HepG2 (cell line): ENCODE measurements around the gene PARN. TPM values are rescaled to one million over a fixed set of nuclear protein-coding genes. Genes with fewer than 3 reads are reported as not detected.

Source experiments
- ATF3 ChIP-seq: sonication (generic); formaldehyde crosslinking; IDR thresholded peaks from 2 replicates; pipeline ENCODE4 v1.4.0; 2020; ENCODE audit warnings: missing genetic modification reagents
- ELF1 ChIP-seq: sonication (generic); formaldehyde crosslinking; IDR thresholded peaks from 2 replicates; pipeline ENCODE4 v1.4.0; 2020; ENCODE audit warnings: missing genetic modification reagents
- FOXC1 ChIP-seq: sonication (generic); formaldehyde crosslinking; IDR thresholded peaks from 2 replicates; pipeline ENCODE4 v1.8.0; 2022; ENCODE audit warnings: mild to moderate bottlenecking, missing genetic modification reagents, borderline replicate concordance
- IRF2 ChIP-seq: IDR thresholded peaks from 2 replicates; pipeline ENCODE4 v1.6.1; 2018; ENCODE audit warnings: missing genetic modification reagents, missing compliant biosample characterization
- MNT ChIP-seq: fragments of 450-650 bp; IDR thresholded peaks from 2 replicates; pipeline ENCODE4 v1.6.1; 2016
- MTA3 ChIP-seq: sonication (generic); formaldehyde crosslinking; IDR thresholded peaks from 2 replicates; pipeline ENCODE4 v1.4.0; 2020; ENCODE audit warnings: missing genetic modification reagents
- MTF2 ChIP-seq: sonication (generic); formaldehyde crosslinking; IDR thresholded peaks from 2 replicates; pipeline ENCODE4 v1.5.0; 2020; ENCODE audit warnings: missing genetic modification reagents, borderline replicate concordance
- NKX3-1 ChIP-seq: sonication (generic); formaldehyde crosslinking; IDR thresholded peaks from 2 replicates; pipeline ENCODE4 v1.5.0; 2020; ENCODE audit warnings: missing genetic modification reagents
- SAFB2 ChIP-seq: sonication (generic); formaldehyde crosslinking; IDR thresholded peaks from 2 replicates; pipeline ENCODE4 v1.5.1; 2020; ENCODE audit warnings: missing genetic modification reagents, low read depth, mild to moderate bottlenecking, borderline replicate concordance
- SCMH1 ChIP-seq: sonication (generic); formaldehyde crosslinking; IDR thresholded peaks from 2 replicates; pipeline ENCODE4 v1.9.0; 2021; ENCODE audit warnings: missing genetic modification reagents, mild to moderate bottlenecking, borderline replicate concordance
- SMARCE1 ChIP-seq: fragments of 450-650 bp; IDR thresholded peaks from 2 replicates; pipeline ENCODE4 v1.6.1; 2017; ENCODE audit warnings: borderline replicate concordance
- TMF1 ChIP-seq: sonication (generic); formaldehyde crosslinking; IDR thresholded peaks from 2 replicates; pipeline ENCODE4 v1.8.1; 2022; ENCODE audit warnings: low read depth, missing genetic modification reagents
- ZFY ChIP-seq: sonication (generic); formaldehyde crosslinking; IDR thresholded peaks from 2 replicates; pipeline ENCODE4 v1.4.0; 2020; ENCODE audit warnings: missing genetic modification reagents
- ZNF235 ChIP-seq: sonication (generic); formaldehyde crosslinking; IDR thresholded peaks from 2 replicates; pipeline ENCODE4 v1.8.1; 2023; ENCODE audit warnings: mild to moderate bottlenecking, missing genetic modification reagents, borderline replicate concordance
- ZNF264 ChIP-seq: sonication (generic); formaldehyde crosslinking; IDR thresholded peaks from 2 replicates; pipeline ENCODE4 v1.4.0; 2020; ENCODE audit warnings: missing genetic modification reagents
- ZNF589 ChIP-seq: sonication (generic); formaldehyde crosslinking; conservative IDR thresholded peaks from 2 replicates; pipeline ENCODE4 v1.8.0; 2022; ENCODE audit warnings: mild to moderate bottlenecking, moderate library complexity, missing genetic modification reagents
- ZNF619 ChIP-seq: sonication (generic); formaldehyde crosslinking; IDR thresholded peaks from 2 replicates; pipeline ENCODE4 v1.4.0; 2020; ENCODE audit warnings: mild to moderate bottlenecking, missing genetic modification reagents
- ZNF724P ChIP-seq: sonication (generic); formaldehyde crosslinking; IDR thresholded peaks from 2 replicates; pipeline ENCODE4 v1.8.0; 2022; ENCODE audit warnings: missing genetic modification reagents, borderline replicate concordance
- polyA plus RNA-seq, 8 experiments: library from polyadenylated mRNA; depleted of rRNA in 3 of 8; stranded (reverse) in 7 of 8; unstranded in 1 of 8; fragments of >200 nt; fragmentation: Illumina TruSeq in 4 of 8; extraction: Trizol in 4 of 8; gene quantifications; 2 replicates each; pipeline versions ENCODE4 v1.2.1 to v1.2.3, GENCODE V29; 2011 to 2016; ENCODE audit warnings: low read depth in 4 of 8, missing spikeins in 1 of 8, mixed read lengths in 1 of 8; ENCODE audit not compliant: insufficient read depth in 1 of 8
- total RNA-seq, 5 experiments: library from RNA; depleted of rRNA; stranded (reverse); fragments of >200 nt; fragmentation: Illumina TruSeq; extraction: Trizol; gene quantifications; 2 replicates each; pipeline ENCODE4 v1.2.3, GENCODE V29; 2016; ENCODE audit warnings: low read depth in 1 of 5
- TF ChIP-seq, protein P1 (sequence below): sonication (generic); formaldehyde crosslinking; IDR thresholded peaks from 2 replicates; pipeline ENCODE4 v1.5.1; 2020; ENCODE audit warnings: missing genetic modification reagents, mild to moderate bottlenecking, borderline replicate concordance
- TF ChIP-seq, protein P2 (sequence below): sonication (generic); formaldehyde crosslinking; IDR thresholded peaks from 2 replicates; pipeline ENCODE4 v1.5.1; 2020; ENCODE audit warnings: missing genetic modification reagents, mild to moderate bottlenecking, borderline replicate concordance
- TF ChIP-seq, protein P3 (sequence below), 2 experiments: sonication (generic) in 1 of 2; formaldehyde crosslinking in 1 of 2; IDR thresholded peaks; 2 replicates each; pipeline versions ENCODE4 v1.5.1 to v1.6.1; 2011 to 2020; ENCODE audit warnings: borderline replicate concordance in 1 of 2, low read depth in 1 of 2, low read length in 1 of 2, mild to moderate bottlenecking in 1 of 2, missing genetic modification reagents in 1 of 2, moderate library complexity in 1 of 2

PARN gene
- total and polyA plus RNA-seq, 2 of the 13 experiments (the other 11 are each of a cell fraction or from before 2014, with no cell fraction given): 13.3 to 47.6 TPM

- TF ChIP-seq, protein P1, sequence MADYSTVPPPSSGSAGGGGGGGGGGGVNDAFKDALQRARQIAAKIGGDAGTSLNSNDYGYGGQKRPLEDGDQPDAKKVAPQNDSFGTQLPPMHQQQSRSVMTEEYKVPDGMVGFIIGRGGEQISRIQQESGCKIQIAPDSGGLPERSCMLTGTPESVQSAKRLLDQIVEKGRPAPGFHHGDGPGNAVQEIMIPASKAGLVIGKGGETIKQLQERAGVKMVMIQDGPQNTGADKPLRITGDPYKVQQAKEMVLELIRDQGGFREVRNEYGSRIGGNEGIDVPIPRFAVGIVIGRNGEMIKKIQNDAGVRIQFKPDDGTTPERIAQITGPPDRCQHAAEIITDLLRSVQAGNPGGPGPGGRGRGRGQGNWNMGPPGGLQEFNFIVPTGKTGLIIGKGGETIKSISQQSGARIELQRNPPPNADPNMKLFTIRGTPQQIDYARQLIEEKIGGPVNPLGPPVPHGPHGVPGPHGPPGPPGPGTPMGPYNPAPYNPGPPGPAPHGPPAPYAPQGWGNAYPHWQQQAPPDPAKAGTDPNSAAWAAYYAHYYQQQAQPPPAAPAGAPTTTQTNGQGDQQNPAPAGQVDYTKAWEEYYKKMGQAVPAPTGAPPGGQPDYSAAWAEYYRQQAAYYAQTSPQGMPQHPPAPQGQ (CRISPR knock-in tag): no peak
- TF ChIP-seq FOXC1 (CRISPR knock-in tag) (peak; percentile 73), ATF3 (peak; percentile 68; the same call in 1 of the 2 replicates), MTA3 (CRISPR knock-in tag) (no peak), SAFB2 (CRISPR knock-in tag) (peak; percentile 11; the same call in 1 of the 2 replicates), NKX3-1 (peak; percentile 93; the same call in 1 of the 2 replicates), MTF2 (peak; percentile 71; the same call in 1 of the 2 replicates), ZNF264 (CRISPR knock-in tag) (peak; percentile 28; the same call in 1 of the 2 replicates), TMF1 (peak; percentile 90; the same call in 1 of the 2 replicates), SCMH1 (no peak), ELF1 (peak; percentile 92), ZNF724P (CRISPR knock-in tag) (peak; percentile 50; the same call in 1 of the 2 replicates), IRF2 (CRISPR knock-in tag) (peak; percentile 96), ZFY (CRISPR knock-in tag) (peak; percentile 97), ZNF589 (CRISPR knock-in tag) (peak; percentile 88), SMARCE1 (no peak), ZNF235 (CRISPR knock-in tag) (no peak), ZNF619 (0 out of 2 replicates have a peak, but pooled peaks have one; percentile 49), MNT (peak; percentile 89)
- TF ChIP-seq, protein P2, sequence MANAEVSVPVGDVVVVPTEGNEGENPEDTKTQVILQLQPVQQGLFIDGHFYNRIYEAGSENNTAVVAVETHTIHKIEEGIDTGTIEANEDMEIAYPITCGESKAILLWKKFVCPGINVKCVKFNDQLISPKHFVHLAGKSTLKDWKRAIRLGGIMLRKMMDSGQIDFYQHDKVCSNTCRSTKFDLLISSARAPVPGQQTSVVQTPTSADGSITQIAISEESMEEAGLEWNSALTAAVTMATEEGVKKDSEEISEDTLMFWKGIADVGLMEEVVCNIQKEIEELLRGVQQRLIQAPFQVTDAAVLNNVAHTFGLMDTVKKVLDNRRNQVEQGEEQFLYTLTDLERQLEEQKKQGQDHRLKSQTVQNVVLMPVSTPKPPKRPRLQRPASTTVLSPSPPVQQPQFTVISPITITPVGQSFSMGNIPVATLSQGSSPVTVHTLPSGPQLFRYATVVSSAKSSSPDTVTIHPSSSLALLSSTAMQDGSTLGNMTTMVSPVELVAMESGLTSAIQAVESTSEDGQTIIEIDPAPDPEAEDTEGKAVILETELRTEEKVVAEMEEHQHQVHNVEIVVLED: peak; percentile 88
- TF ChIP-seq, protein P3, sequence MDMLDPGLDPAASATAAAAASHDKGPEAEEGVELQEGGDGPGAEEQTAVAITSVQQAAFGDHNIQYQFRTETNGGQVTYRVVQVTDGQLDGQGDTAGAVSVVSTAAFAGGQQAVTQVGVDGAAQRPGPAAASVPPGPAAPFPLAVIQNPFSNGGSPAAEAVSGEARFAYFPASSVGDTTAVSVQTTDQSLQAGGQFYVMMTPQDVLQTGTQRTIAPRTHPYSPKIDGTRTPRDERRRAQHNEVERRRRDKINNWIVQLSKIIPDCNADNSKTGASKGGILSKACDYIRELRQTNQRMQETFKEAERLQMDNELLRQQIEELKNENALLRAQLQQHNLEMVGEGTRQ (IDR thresholded peaks at IDR 0.05; ENCODE audit: low read depth, low read length): peak; percentile 72
- TF ChIP-seq, protein P3 (CRISPR knock-in tag; IDR thresholded peaks at IDR 0.05; ENCODE audit: borderline replicate concordance): peak; percentile 66
Measured at GRCh38 chr16:14632693-14633569, 2.9 kb upstream of the PARN start, which contains the start of gene BFAR (continued).
